Fibroblast of lung (primary cell): ENCODE measurements around the gene ASTL.

Source experiments
- CTCF ChIP-seq, 2 donors: IDR thresholded peaks in 1 of 2; conservative IDR thresholded peaks in 1 of 2; 1 replicate in 1 of 2; 2 replicates in 1 of 2; pipeline ENCODE4 v1.5.1; 2011 to 2012; ENCODE audit warnings: low read length in 2 of 2, control low read depth in 1 of 2, inconsistent platforms in 1 of 2, low read depth in 1 of 2, mild to moderate bottlenecking in 1 of 2
- EZH2 ChIP-seq: IDR thresholded peaks from 2 replicates; pipeline ENCODE4 v1.5.1; 2012; ENCODE audit warnings: low read length, control low read depth, mild to moderate bottlenecking; ENCODE audit errors: missing control alignments

- TF ChIP-seq CTCF (conservative IDR thresholded peaks at IDR 0.05 in 1 of 2, IDR thresholded peaks at IDR 0.05 in 1 of 2; ENCODE audit: low read depth in 1 of 2, low read length in 2 of 2), result no peak
- TF ChIP-seq EZH2, result no peak
Measured at GRCh38 chr2:96113367-96113677, 25.0 kb downstream of the ASTL start.
